GM23248 (cell line): Measurements from ENCODE around the gene CPEB1. TPM values are rescaled to one million over a fixed set of nuclear protein-coding genes. Genes with fewer than 3 reads are reported as not detected.

Experiments
- DNase-seq: peaks from one replicate; pipeline ENCODE4 v3.0.0-alpha.2; 2015
- H2AFZ ChIP-seq: fragments of 200-600 bp; sonication (generic); 2 replicates; pipeline ENCODE4 v1.6.1; 2016; ENCODE audit warnings: antibody characterized with exemption
- H3F3A ChIP-seq: fragments of 200-600 bp; sonication (generic); 2 replicates; pipeline ENCODE4 v1.6.1; 2016; ENCODE audit warnings: mild to moderate bottlenecking, antibody characterized with exemption, mixed run types; ENCODE audit not compliant: insufficient read depth
- H3K27ac ChIP-seq: fragments of 200-600 bp; sonication (generic); 2 replicates; pipeline ENCODE4 v1.5.1; 2016; ENCODE audit warnings: mild to moderate bottlenecking
- H3K27me3 ChIP-seq: fragments of 200-600 bp; sonication (generic); replicated peaks from 2 replicates; pipeline ENCODE4 v1.6.1; 2016; ENCODE audit warnings: mild to moderate bottlenecking; ENCODE audit not compliant: insufficient read depth
- H3K36me3 ChIP-seq: fragments of 200-600 bp; sonication (generic); 2 replicates; pipeline ENCODE4 v1.6.1; 2016; ENCODE audit warnings: low read depth, mild to moderate bottlenecking
- H3K4me1 ChIP-seq: fragments of 200-600 bp; sonication (generic); 2 replicates; pipeline ENCODE4 v1.6.1; 2016; ENCODE audit warnings: mild to moderate bottlenecking; ENCODE audit not compliant: insufficient read depth
- H3K4me2 ChIP-seq: fragments of 200-600 bp; sonication (generic); one replicate; pipeline ENCODE4 v1.6.1; 2016; ENCODE audit warnings: mild to moderate bottlenecking; ENCODE audit not compliant: unreplicated experiment
- H3K4me3 ChIP-seq: fragments of 200-600 bp; sonication (generic); 2 replicates; pipeline ENCODE4 v1.5.1; 2016; ENCODE audit warnings: mild to moderate bottlenecking
- H3K79me2 ChIP-seq: fragments of 200-600 bp; sonication (generic); 2 replicates; pipeline ENCODE4 v1.6.1; 2016; ENCODE audit warnings: mild to moderate bottlenecking; ENCODE audit not compliant: insufficient read depth
- H3K9ac ChIP-seq: fragments of 200-600 bp; sonication (generic); 2 replicates; pipeline ENCODE4 v1.6.1; 2016; ENCODE audit warnings: mild to moderate bottlenecking
- H3K9me2 ChIP-seq: fragments of 200-600 bp; sonication (generic); 2 replicates; pipeline ENCODE4 v1.6.1; 2016; ENCODE audit warnings: mixed run types, mild to moderate bottlenecking, moderate library complexity; ENCODE audit not compliant: insufficient read depth
- H3K9me3 ChIP-seq: fragments of 200-600 bp; sonication (generic); one replicate; pipeline ENCODE4 v1.6.1; 2017; ENCODE audit warnings: low read depth
- H4K20me1 ChIP-seq: fragments of 200-600 bp; sonication (generic); 2 replicates; pipeline ENCODE4 v1.6.0; 2016; ENCODE audit not compliant: insufficient read depth
- EZH2 ChIP-seq: fragments of 200-600 bp; sonication (generic); IDR thresholded peaks from 2 replicates; pipeline ENCODE4 v1.6.1; 2018; ENCODE audit warnings: antibody characterized with exemption, mild to moderate bottlenecking; ENCODE audit not compliant: insufficient read depth, poor library complexity, severe bottlenecking
- EZH2phosphoT487 ChIP-seq: fragments of 200-600 bp; sonication (generic); IDR thresholded peaks from 2 replicates; pipeline ENCODE4 v1.6.1; 2018; ENCODE audit warnings: antibody characterized with exemption, moderate library complexity, mild to moderate bottlenecking, low read depth; ENCODE audit not compliant: insufficient read depth
- WGBS, 2 experiments: methylation state at CpG; one replicate each; pipeline ENCODE4 v1.1.6; 2015 to 2017; ENCODE audit warnings: low lambda C conversion rate in 2 of 2, low coverage in 1 of 2; ENCODE audit errors: missing lambda C conversion rate in 2 of 2; 5-methylcytosine and 5-hydroxymethylcytosine counted together
- in situ Hi-C: fragments of 300-500 bp; cut with MboI; formaldehyde crosslinking; loops from 2 replicates; pipeline ENCODE4 v1.15.0; 2020
- polyA plus RNA-seq: library from polyadenylated mRNA; unstranded; fragments of >200 nt; fragmentation: Nextera tagmentation; extraction: Ambion mirVana; gene quantifications from 2 replicates; pipeline ENCODE4 v1.2.1, GENCODE V29; 2016
- total RNA-seq: library from RNA; depleted of rRNA; stranded (reverse); fragments of >200 nt; shearing (Covaris generic); gene quantifications from 2 replicates; pipeline ENCODE4 v1.2.3, GENCODE V29; 2014

CPEB1 gene
- total and polyA plus RNA-seq, 2 experiments from 2014 or later: 5.6 to 8.6 TPM

- peak overlapping the region; percentile 86 for H2AFZ ChIP-seq
- no peaks in the 10 kb centered on the region for H3K36me3 ChIP-seq
- TF ChIP-seq EZH2phosphoT487: no peak
- TF ChIP-seq EZH2: no peak
- no peaks in the 10 kb centered on the region for H4K20me1 ChIP-seq
- WGBS, 2 experiments: 0 to 1% methylated on average over 8 to 17 of the region's 17 CpGs
- no peaks in the 10 kb centered on the region for H3K9me2 ChIP-seq
- DNase-seq: peak; percentile 94
- peaks cover 19% of the 10 kb centered on the region for H3K4me1 ChIP-seq
- no peaks in the 10 kb centered on the region for H3K9me3 ChIP-seq
- in situ Hi-C loops: no loop called here
- no peaks in the 10 kb centered on the region for H3K27me3 ChIP-seq
- peak overlapping the region; percentile 89 for H3K27ac ChIP-seq
- H3K9ac ChIP-seq: peak overlapping the region; percentile 82
- H3K4me3 ChIP-seq: peak overlapping the region; percentile 71
- no peaks in the 10 kb centered on the region for H3K79me2 ChIP-seq
- peak overlapping the region; percentile 87 for H3K4me2 ChIP-seq
- H3F3A ChIP-seq: peaks cover 10% of the 10 kb centered on the region
These were observed 75.4 kb downstream of the CPEB1 start for GRCh38 chr15:82571722-82572222.

GRCh38 chr15:82570721-82571508, 76.2 kb downstream of the CPEB1 start:
- WGBS, 2 experiments: 8% methylated on average over 7 of the region's 7 CpGs
- in situ Hi-C loops: no loop called here
- Histone ChIP-seq H3F3A (peaks cover 10% of the 10 kb centered on the region), H3K36me3 (no peaks in the 10 kb centered on the region), H3K27ac (peak overlapping the region; percentile 89), H3K4me2 (peak overlapping the region; percentile 87), H2AFZ (peak overlapping the region; percentile 86), H4K20me1 (no peaks in the 10 kb centered on the region), H3K4me3 (peak overlapping the region; percentile 71), H3K9me3 (no peaks in the 10 kb centered on the region), H3K27me3 (no peaks in the 10 kb centered on the region), H3K79me2 (no peaks in the 10 kb centered on the region), H3K9ac (peak overlapping the region; percentile 82), H3K9me2 (no peaks in the 10 kb centered on the region), H3K4me1 (peaks cover 26% of the 10 kb centered on the region)
- TF ChIP-seq EZH2: no peak
- no peak for TF ChIP-seq EZH2phosphoT487
- DNase-seq: peak; percentile 84

- peaks cover 26% of the 10 kb centered on the region for H3K4me1 ChIP-seq
- peaks cover 10% of the 10 kb centered on the region for H3F3A ChIP-seq
- H4K20me1 ChIP-seq: no peaks in the 10 kb centered on the region
- no peaks in the 10 kb centered on the region for H3K79me2 ChIP-seq
- no peaks in the 10 kb centered on the region for H3K9me3 ChIP-seq
- in situ Hi-C loops: no loop called here
- H3K9me2 ChIP-seq: no peaks in the 10 kb centered on the region
- DNase-seq: no peak
- WGBS, 2 experiments: 71 to 86% methylated on average over 4 of the region's 4 CpGs
- H3K27me3 ChIP-seq: no peaks in the 10 kb centered on the region
- TF ChIP-seq EZH2 (no peak), EZH2phosphoT487 (no peak)
- no peak overlapping the region for H3K4me2 ChIP-seq
- no peak overlapping the region for H3K9ac ChIP-seq
- no peak overlapping the region for H2AFZ ChIP-seq
- H3K36me3 ChIP-seq: no peaks in the 10 kb centered on the region
- H3K27ac ChIP-seq: no peak overlapping the region
- H3K4me3 ChIP-seq: no peak overlapping the region
These were observed 77.3 kb downstream of the CPEB1 start for GRCh38 chr15:82569834-82570233.

DNA sequence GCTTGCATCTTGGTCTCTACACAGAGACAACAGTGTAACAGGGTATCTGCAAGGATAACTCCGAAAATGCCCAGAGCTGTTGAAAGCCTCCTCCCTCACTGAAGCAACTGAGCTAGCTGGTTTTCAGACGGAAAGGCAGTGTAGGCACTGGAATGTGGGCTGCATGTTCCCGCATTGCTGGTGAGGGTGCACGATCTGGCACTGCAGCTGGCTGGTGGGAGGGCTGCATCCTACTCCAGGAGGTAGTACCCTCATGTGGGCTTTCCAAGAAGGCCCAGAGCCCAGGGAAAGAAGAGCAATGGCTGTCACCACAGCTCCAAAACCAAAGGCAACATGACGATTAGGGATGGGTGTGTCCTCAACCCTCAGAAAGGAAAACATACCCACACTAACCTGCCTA, 78.2 kb downstream of the CPEB1 start:
- Histone ChIP-seq H3K79me2 (no peaks in the 10 kb centered on the region), H3K4me3 (no peak overlapping the region), H3K9ac (no peak overlapping the region), H4K20me1 (no peaks in the 10 kb centered on the region), H3F3A (peaks cover 10% of the 10 kb centered on the region), H3K4me1 (peaks cover 26% of the 10 kb centered on the region), H3K4me2 (no peak overlapping the region), H3K36me3 (no peaks in the 10 kb centered on the region), H3K27me3 (no peaks in the 10 kb centered on the region), H2AFZ (no peak overlapping the region), H3K9me3 (no peaks in the 10 kb centered on the region), H3K9me2 (no peaks in the 10 kb centered on the region), H3K27ac (no peak overlapping the region)
- no peak for TF ChIP-seq EZH2
- WGBS, 2 experiments: 94 to 97% methylated on average over 5 of the region's 5 CpGs
- in situ Hi-C loops: no loop called here
- DNase-seq: no peak
